ENCODE results near the gene PLCG1.

The PLCG1 gene

GRCh38 chr20:41182296-41183212, 45.2 kb downstream of the PLCG1 start:
- no peak for DNase-seq

- DNase-seq = no peak
Measured at GRCh38 chr20:41183391-41183790, 46.0 kb downstream of the PLCG1 start.

GRCh38 chr20:41183831-41184230, 46.5 kb downstream of the PLCG1 start:
- DNase-seq = no peak

- no peak for DNase-seq
Measured at GRCh38 chr20:41185013-41185757, 47.8 kb downstream of the PLCG1 start.

GRCh38 chr20:41187668-41188067, 50.3 kb downstream of the PLCG1 start:
- no peak for DNase-seq

- DNase-seq = no peak
Measured at GRCh38 chr20:41191562-41192500, 54.5 kb downstream of the PLCG1 start.

- DNase-seq = no peak
Measured at GRCh38 chr20:41192575-41192974, 55.2 kb downstream of the PLCG1 start.

GRCh38 chr20:41196653-41197225, 59.4 kb downstream of the PLCG1 start:
- DNase-seq = no peak

GRCh38 chr20:41198443-41198842, 61.1 kb downstream of the PLCG1 start:
- DNase-seq = no peak

GRCh38 chr20:41200446-41201202, 63.3 kb downstream of the PLCG1 start:
- DNase-seq = no peak

GRCh38 chr20:41201760-41202159, 64.4 kb downstream of the PLCG1 start:
- no peak for DNase-seq

GRCh38 chr20:41202426-41202825, 65.1 kb downstream of the PLCG1 start:
- no peak for DNase-seq

- DNase-seq = no peak
Measured at GRCh38 chr20:41203660-41204059, 66.3 kb downstream of the PLCG1 start.

GRCh38 chr20:41204304-41205265, 67.2 kb downstream of the PLCG1 start:
- no peak for DNase-seq

- no peak for DNase-seq
Measured at GRCh38 chr20:41205313-41205712, 68.0 kb downstream of the PLCG1 start.

GRCh38 chr20:41213150-41213820, 75.9 kb downstream of the PLCG1 start:
- no peak for DNase-seq

- DNase-seq = no peak
Measured at GRCh38 chr20:41214202-41214601, 76.9 kb downstream of the PLCG1 start.

GRCh38 chr20:41214666-41215065, 77.3 kb downstream of the PLCG1 start:
- DNase-seq = no peak

GRCh38 chr20:41217422-41217821, 80.1 kb downstream of the PLCG1 start:
- DNase-seq = no peak

- DNase-seq = no peak
Measured at GRCh38 chr20:41218466-41218865, 81.1 kb downstream of the PLCG1 start.
